IMR-90 (cell line): ENCODE data around the gene CDC42BPA.
"Not testable (repeated sequence)": the region's sequence is repeated elsewhere in the genome, so short reads cannot be mapped to it uniquely, and the experiment has no call there.

Experiments
- FOS ChIP-seq: fragments of 150-350 bp; IDR thresholded peaks from 2 replicates; pipeline ENCODE4 v1.6.1; 2016; ENCODE audit warnings: low read depth, low read length
- MXI1 ChIP-seq: IDR thresholded peaks from 2 replicates; pipeline ENCODE4 v1.6.1; 2012; ENCODE audit warnings: low read depth, mild to moderate bottlenecking, low read length, moderate library complexity, borderline replicate concordance
- RFX5 ChIP-seq: IDR thresholded peaks from 2 replicates; pipeline ENCODE4 v1.8.0; 2012; ENCODE audit warnings: low read depth, mild to moderate bottlenecking, low read length, moderate library complexity

GRCh38 chr1:227105291-227105690 is 213.0 kb downstream of the CDC42BPA start:
- not testable (repeated sequence) for TF ChIP-seq MXI1, FOS, RFX5
